Left colon (tissue), 2 donors: Measurements from ENCODE around the gene KYAT1. TPM values are rescaled to one million over a fixed set of nuclear protein-coding genes. Genes with fewer than 3 reads are reported as not detected.
A peak's percentile ranks its signal among the peaks of the same experiment; 100 is the strongest.
"Not testable (repeated sequence)": the region's sequence is repeated elsewhere in the genome, so short reads cannot be mapped to it uniquely, and the experiment has no call there.

ENCODE experiments used
- ATAC-seq: fragments of 200-7000 bp; cut with Tn5 transposase; one replicate; pipeline ENCODE4 v1.9.1; 2020; ENCODE audit warnings: mild to moderate bottlenecking, moderate library complexity
- DNase-seq, 2 donors: peaks; one replicate each; pipeline ENCODE4 v3.0.0-alpha.2; 2020
- intact Hi-C, 2 donors: fragments of 100-400 bp; cut with DNase I in 1 of 2; cut with micrococcal nuclease in 1 of 2; formaldehyde crosslinking; loops; one replicate each; pipeline versions ENCODE4 v1.11.2 to v1.14.0; 2022; cut with DNase I, micrococcal nuclease
- total RNA-seq, 2 donors: library from RNA; stranded (reverse); fragmentation: NEBNext Ultra II Directional; extraction: Animal tissue kit (Norgen Biotek cat#: 25700); gene quantifications; one replicate each; pipeline ENCODE4 v1.2.1, GENCODE V29; 2021
- donor health status: DM: no; HTN: no; CAD: no.
- donor health status: DM: yes; HTN: yes; CAD: no.

The KYAT1 gene
- total RNA-seq, 2 donors from 2014 or later: 2.1 TPM

DNA sequence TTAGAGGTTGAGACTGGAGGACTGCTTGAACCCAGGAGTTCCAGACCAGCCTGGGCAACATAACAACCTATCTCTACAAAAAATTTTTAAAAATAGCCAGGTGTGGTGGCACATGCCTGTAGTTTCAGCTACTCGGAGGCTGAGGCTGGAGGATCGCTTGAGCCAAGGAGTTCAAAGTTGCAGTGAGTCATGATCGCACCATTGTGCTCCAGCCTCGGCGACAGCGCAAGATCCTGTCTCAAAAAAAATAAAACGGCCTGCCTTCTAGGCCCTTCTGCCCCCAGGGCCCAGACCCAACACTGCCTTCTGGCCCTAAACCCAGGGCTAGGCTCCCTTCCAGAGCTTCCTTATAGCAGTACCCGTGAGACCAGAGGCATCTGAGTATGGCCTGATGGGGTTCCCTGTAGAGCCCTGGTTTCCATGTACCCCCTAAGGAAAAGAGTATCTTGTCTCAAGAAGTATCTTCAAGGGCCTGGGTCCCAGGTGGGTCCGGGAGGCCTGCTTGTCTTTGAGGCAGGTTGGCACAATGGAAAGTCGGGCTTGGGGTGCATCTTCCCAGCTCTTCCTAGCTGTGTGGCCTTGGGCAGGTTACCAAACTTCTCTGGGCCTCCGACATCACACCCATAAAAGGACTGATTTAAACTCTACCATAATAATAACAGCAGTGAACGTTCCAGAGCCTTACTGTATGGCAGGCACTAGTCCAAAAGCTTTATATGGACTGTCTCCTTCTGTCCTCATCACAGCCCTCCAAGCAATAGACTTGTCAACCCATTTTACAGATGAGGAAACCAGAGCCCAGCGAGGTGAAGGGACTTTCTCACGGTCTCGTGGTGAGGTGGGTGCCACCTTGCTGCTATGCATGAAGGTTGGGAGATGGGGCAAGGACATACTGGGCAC lies 9.8 kb upstream of the KYAT1 start:
- ATAC-seq: no peak
- DNase-seq: peak in 1 of 2 donors; percentile 28
- intact Hi-C loops: no loop called here

DNA sequence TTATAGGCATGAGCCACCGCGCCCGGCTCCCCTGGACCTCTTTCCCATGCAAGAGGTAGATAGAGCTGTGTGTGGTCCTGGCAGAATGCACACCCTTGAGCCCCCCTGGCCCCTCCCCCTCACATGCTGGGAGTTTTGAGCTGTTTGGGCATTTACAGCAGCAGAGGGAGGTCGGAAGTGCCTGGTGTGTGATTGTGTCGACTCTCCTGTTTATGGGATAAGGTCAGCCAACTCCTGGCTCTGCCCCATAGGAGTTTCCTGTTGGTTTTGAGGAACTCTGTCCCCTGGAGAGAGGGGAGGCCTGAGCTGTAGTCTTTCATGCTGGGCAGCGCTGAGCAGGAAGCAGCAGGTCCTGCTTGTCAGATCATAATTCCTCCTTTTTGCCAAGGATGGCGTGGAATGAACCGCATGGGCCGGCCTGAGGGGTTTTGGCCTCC lies 6.2 kb upstream of the KYAT1 start:
- DNase-seq (no peak), ATAC-seq (no peak)
- intact Hi-C loops: no loop called here

DNA sequence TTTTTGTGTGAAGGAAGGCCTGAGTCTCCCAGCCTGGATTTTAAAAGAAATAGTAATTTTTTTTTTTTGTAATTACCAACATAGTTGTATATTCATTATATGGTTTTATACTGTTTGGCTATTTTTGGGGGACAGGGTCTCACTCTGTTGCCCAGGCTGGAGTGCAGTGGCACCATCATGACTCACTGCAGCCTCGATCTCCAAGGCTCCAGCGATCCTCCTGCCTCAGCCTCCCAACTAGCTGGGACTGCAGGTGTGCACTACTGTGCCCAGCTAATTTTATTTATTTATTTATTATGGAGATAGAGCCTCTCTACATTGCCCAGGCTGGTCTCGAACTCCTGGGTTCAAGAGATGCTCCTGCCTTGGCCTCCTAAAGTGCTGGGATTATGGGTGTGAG lies 5.3 kb upstream of the KYAT1 start:
- intact Hi-C loops: no loop called here
- ATAC-seq: no peak
- DNase-seq: no peak

DNA sequence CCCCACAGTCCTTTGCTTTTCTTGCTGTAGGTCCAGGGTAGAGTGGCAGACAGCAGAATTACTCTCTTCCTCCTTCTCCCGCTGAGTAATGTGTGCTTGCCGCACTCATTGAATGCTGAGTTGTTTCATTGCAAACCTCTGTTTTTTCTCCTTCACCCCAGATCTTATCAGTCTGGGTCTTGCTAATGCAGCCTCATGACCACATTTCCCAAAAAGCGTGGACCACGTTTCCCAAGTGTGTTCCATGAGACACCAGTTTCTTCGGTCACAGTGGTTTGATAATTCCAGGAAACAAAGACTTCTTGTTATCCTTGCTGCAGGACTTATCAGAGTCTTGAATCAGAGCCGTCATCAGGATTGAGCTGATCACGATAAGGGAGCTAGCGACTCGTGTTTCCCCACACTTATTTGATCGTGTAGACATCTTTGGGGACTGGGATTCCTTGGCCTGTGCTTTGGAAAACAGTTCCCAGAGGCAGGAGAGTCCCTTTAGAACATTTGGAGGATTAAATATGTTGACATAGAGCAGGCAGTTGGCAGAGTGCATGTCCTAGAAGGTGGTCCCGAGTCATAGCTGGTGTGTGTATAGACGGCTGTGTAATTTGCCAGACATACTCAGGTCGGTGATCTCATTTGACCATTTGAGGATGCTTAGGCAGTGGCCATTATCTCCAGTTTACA lies 4.6 kb upstream of the KYAT1 start:
- intact Hi-C loops: no loop called here
- DNase-seq (no peak), ATAC-seq (no peak)

DNA sequence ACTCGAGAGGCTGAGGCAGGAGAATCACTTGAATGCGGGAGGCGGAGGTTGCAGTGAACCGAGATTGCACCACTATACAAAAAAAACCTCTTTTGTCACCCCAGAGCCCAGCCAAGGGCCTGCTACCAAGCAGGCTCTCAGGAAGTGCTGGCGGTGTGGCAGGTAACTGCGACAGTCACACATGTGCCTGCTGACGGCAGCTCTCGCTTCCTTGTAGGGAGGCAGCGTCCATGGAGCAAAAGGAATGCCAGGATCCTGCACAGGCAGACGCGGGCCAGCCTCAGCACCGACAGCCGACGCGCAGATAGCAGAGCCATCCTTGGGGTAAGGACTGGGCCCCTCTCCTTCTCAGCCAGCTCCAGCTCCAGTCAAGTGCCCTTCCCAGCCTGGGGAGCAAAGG lies 4.0 kb upstream of the KYAT1 start:
- ATAC-seq: no peak
- intact Hi-C loops: no loop called here
- DNase-seq: no peak

DNA sequence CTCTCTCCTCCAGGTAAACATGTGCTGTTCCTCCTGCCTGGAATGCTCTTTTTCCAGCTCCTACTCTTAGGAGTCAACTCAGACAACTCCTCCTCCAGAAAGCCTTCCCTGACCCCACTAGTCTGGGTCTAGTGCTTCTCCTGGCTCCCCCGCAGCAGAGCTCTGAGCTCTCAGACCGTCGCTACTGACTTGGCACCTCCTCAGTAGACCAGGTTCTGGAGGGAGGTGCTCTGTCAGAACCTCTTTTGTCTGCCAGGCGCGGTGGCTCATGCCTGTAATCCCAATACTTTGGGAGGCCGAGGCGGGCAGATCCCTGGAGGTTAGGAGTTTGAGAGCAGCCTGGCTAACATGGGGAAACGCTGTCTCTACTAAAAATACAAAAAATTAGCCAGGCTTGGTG lies 3.6 kb upstream of the KYAT1 start:
- intact Hi-C loops: no loop called here
- no peak for ATAC-seq
- no peak for DNase-seq

DNA sequence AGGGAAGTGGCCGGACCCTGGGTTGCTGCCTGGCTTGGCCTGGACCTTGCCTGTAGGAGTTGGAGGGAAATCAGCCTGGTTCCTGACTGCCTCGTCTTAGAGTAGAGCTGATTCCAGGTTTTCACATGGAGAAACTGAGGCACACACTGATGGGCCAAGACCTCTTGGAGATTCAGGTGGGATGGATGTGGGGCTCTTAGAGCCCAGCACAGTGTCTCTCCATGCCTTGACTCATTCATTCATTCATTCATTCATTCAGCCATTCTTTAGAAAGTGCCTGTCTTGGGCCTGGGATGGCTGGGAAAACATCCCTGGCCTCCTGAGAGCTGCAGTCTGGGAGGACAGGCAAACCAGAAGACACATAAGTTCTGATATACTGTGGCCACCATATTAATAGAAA lies 2.4 kb upstream of the KYAT1 start:
- intact Hi-C loops: no loop called here
- DNase-seq (no peak), ATAC-seq (no peak)

DNA sequence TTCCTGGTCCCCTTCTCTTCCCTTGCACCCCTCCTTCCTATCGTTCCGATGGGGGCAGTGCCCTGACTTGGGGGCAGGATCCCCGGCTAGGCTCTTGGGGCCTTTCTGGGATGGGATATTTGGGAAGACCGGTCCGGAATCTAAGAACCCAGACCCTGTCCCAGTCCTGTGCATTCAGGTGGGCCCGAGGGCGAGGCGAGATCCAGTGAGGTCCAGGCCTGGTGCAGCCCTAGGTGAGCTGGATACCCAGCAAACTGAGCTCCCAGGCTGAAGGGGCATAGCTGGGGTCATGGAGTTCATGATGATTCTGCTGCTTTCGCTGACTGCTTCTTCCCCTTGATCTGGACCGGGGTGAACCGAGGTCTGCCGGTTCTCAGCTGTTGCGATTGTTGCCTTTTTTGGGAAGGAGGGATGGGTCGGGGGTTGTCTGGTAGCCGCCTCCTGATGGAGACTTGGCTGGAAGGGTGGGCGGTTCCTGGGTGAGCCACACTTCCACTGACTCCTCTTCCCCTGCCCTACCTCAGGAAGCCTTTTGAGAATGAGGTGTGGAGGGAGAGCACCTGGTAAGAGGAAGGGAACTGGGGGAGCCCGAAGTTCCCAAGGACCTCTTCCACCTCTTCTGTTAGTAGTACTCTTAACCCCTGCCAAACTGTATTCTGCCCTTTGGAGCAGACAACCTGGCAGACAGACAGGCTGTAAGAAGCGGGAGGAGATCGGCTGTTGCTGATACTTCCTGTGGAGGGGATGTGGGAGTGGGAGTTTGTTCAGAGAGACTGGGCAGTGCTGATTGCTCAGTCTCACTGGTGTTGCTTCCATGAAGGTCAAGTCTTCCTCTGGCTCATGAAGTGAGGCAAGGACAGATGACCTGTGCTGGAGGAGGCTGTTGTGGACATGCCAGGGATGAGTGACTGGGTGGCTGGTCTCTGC lies 1.2 kb upstream of the KYAT1 start:
- peak; percentile 16 for ATAC-seq
- DNase-seq: no peak
- intact Hi-C loops: no loop called here

DNA sequence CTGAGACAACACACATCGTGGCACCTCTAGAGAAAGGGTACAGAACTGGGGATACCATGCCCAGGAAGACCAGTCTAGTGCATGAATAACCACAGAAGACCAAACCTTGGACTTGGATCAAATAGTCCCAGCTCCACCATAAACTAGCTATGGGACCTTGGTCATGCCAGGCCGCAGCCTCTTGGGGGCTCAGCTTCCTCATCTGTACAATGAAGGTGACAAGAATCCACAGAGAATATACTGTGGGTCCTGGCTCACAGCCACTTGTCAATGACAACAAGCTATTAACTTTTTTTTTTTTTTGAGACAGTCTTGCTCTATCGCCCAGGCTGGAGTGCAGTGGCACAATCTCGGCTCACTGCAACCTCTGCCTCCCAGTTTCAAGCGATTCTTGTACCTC lies 3.9 kb downstream of the KYAT1 start:
- intact Hi-C loops: no loop called here
- no peak for DNase-seq
- no peak for ATAC-seq

DNA sequence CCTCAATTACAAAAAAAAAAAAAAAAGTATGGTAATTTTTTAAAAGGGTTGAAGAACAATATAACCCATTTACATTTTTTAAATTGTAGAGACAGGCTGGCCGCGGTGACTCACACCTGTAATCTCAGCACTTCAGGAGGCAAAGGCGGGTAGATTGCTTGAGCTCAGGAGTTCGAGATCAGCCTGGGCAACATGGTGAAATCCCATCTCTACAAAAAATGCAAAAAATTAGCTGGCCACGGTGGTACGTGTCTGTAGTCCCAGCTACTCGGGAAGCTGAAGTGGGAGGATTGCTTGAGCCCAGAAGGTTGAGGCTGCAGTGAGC lies 10.8 kb downstream of the KYAT1 start:
- DNase-seq, ATAC-seq, intact Hi-C loops: not testable (repeated sequence)

DNA sequence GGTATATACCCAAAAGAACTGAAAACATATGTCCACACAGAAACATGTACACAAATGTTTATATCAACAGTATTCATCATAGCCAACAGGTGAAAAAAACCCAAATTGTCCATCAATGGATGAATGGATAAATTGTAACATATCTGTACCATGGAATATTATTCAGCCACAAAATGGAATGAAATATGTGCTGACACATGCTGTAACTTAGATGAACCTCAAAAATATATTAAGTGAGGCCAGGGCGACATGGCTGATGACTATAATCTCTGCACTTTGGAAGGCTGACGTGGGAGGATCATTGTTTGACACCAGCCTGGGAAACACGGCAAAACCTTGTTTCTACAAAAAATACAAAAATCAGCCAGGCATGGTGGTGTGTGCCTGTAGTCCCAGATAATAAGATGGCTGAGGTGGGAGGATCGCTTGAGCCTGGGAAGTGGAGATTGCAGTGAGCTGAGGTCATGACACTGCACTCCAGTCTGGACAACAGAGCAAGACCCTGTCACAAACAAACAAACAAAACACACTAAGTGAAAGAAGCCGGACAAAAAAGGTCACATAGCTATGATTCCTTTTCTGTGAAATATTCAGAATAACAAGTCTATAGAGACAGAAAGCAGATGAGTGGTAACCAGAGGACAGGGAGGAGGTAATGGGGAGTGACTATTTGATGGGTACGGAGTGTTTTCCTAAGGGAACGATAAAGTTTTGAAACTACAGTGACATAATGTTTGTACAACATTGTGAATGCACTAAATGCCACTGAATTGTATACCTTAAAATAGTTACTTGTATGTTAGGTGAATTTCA lies 11.4 kb downstream of the KYAT1 start:
- intact Hi-C loops: no loop called here
- no peak for ATAC-seq
- DNase-seq: no peak

DNA sequence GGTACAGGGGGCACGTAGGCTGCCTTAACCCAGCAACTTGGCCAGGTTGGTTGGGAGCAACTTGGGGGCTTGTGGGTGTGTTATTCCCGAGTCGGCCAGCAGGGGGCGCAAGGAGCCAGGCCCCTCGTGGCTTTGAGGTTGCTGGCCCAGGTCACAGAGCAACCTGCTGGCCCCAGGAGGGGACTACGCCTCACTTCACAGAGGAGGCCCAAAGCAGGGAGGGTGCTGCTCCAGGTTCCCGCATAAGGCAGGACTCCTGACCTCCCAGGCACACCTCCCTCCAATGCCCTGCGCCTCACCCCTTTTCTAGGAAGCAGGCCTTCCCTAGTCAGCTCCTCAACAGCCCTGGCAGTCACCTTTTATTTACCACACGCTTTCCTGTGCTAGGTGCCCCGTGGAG lies 18.1 kb downstream of the KYAT1 start:
- DNase-seq: peak; percentile 44 to 82
- intact Hi-C loops: loop anchor here (2.0 to 10.0 kb wide), 2 partner anchors 61 to 65 kb away; partner anchors contain the start of gene PHYHD1 (in 1 of the 2)
- ATAC-seq: peak; percentile 75

DNA sequence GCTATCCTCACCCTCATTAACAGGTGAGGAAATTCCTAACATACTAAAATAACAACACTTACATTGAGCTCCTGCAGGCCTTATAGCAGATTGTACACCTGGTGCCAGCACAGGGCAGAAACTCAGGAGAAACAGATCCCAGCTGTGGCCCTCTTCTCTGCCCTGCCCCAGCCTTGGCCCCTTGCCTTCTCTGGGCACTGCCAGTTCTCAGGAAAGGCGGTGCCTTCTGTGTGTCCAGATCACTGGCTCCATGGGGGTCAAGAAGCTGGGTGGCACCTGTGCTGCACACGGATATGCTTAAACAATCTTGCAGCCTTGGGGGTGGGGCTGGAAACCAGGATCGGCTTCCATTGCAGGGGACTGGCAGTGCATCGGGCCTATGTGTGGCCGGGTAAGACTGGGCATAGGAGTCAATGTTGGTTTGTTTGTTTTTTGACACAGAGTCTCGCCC lies 19.3 kb downstream of the KYAT1 start:
- DNase-seq (peak; percentile 46 to 60), ATAC-seq (peak; percentile 80)
- intact Hi-C loops: loop anchor here (2.0 to 10.0 kb wide), 2 partner anchors 62 to 66 kb away; partner anchors contain the start of gene PHYHD1 (in 1 of the 2)

DNA sequence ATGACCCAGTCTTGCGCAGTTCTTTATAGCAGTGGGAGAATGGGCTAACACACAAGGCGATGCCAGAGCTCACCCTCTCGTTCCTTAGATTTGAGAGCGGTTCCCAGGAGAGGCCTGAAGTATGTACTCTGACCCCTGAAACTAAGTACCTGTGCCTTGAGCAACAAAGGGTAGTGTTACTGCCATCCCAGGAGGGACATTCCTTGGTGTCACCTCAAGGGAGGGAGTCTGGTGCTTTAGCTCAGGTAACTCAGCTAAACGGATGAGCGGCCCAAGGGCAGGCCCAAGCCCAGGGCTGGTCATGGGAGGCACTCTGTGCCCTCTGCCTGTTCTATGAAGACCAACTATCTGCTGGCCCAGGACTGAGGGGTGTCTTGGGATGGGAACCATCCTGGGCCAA lies 20.2 kb downstream of the KYAT1 start:
- DNase-seq (no peak), ATAC-seq (no peak)
- intact Hi-C loops: loop anchor here in 1 of 2 donors (10.0 kb wide), 1 partner anchor 63 kb away; the partner anchor contains the start of gene PHYHD1

DNA sequence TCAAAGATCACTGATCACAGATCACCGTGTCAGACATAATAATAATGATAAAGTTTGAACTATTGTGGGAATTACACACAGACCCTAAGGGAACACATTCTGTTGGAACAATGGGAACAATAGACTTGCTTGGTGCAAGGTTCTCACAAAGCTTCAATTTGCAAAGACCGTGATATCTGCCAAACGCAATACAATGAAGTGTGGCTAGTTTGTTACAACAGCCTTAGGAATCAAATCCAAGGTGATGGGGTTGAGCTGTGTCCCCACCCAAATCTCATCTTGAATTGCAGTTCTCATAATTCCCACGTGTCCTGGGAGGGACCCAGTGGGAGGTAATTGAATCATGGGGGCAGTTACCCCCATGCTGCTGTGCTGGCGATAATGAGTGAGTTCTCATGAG lies 20.8 kb downstream of the KYAT1 start:
- DNase-seq (no peak), ATAC-seq (no peak)
- intact Hi-C loops: loop anchor here in 1 of 2 donors (10.0 kb wide), 1 partner anchor 64 kb away; the partner anchor contains the start of gene PHYHD1

DNA sequence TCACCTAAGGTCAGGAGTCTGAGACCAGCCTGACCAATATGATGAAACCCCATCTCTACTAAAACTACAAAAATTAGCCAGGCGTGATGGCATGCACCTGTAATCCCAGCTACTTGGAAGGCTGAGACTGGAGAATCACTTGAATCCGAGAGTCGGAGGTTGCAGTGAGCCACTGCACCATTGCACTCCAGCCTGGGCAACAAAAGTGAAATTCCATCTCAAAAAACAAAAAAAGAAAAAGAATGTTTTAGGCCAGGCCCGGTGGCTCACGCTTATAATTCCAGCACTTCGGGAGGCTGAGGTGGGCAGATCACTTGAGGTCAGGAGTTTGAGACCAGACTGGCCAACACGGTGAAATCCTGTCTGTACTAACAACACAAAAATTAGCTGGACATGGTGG lies 23.3 kb downstream of the KYAT1 start:
- intact Hi-C loops, DNase-seq, ATAC-seq: not testable (repeated sequence)

DNA sequence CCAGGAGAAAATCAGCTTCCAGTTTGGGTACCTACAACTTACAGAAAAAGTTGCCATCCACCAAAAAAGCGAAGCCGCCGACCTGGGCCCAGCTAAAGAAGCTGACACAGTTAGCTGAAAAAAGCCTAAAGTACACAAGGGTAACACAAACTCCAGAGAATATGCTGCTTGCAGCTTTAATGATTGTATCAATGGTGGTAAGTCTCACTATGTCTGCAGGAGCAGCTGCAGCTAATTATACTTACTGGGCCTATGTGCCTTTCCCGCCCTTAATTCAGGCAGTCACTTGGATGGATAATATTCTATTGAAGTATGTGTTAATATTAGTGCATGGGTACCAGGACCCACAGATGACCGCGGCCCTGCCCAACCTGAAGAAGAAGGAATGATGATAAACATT lies 27.3 kb downstream of the KYAT1 start:
- intact Hi-C loops, ATAC-seq, DNase-seq: not testable (repeated sequence)

DNA sequence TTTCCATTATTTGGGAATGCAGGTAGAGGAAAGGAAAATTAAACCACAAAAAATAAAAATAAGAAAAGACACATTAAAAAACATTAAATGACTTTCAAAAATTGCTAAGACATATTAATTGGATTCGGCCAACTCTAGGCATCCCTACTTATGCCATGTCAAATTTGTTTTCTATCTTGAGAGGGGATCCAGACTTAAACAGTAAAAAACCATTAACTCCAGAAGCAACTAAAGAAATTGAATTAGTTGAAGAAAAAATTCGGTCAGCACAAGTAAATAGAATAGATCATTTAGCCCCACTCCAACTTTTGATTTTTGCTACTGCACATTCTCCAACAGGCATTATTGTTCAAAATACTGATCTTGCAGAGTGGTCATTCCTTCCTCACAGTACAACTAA lies 29.1 kb downstream of the KYAT1 start:
- intact Hi-C loops, DNase-seq, ATAC-seq: not testable (repeated sequence)
